GM20000 (cell line): ENCODE measurements around the gene BRD2.

ENCODE experiments used
- DNase-seq: peaks from one replicate; pipeline ENCODE4 v3.0.0; 2012; ENCODE audit warnings: low spot score
- TF ChIP-seq, protein P1 (sequence below): IDR thresholded peaks from 2 replicates; pipeline ENCODE4 v1.5.1; 2012; ENCODE audit warnings: mild to moderate bottlenecking, control low read depth; ENCODE audit errors: extremely low read depth, missing control alignments

BRD2 gene

DNA sequence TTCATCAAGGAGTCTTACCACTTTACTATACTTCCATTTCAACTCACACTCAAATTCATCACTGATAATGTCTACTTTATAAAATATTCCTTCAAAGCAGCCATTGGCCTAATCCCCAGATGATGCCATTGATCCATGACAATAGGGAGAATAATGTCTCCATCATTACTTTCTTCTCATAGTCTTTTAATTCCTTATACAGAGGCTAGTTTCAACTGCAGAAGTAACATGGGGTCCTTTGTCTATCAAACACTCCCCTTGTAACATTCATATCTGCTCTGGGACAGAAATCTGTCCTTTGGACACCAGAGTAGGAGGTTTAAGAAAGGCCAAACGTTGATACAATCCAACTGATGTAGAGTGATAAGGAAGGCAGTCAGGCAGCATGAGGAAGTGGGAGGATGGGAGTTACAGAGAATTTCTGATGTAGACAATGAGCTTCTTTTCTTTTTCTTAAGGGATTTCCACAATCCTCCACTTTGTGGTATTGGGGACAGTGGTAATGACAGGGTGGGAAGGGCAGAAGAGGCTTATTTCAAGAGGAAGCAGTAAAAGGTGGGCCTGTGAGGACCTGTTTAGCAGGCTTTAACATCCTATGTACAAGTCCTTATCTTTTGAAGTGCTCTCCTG lies 59.9 kb downstream of the BRD2 start:
- DNase-seq: no peak
- TF ChIP-seq, protein P1, sequence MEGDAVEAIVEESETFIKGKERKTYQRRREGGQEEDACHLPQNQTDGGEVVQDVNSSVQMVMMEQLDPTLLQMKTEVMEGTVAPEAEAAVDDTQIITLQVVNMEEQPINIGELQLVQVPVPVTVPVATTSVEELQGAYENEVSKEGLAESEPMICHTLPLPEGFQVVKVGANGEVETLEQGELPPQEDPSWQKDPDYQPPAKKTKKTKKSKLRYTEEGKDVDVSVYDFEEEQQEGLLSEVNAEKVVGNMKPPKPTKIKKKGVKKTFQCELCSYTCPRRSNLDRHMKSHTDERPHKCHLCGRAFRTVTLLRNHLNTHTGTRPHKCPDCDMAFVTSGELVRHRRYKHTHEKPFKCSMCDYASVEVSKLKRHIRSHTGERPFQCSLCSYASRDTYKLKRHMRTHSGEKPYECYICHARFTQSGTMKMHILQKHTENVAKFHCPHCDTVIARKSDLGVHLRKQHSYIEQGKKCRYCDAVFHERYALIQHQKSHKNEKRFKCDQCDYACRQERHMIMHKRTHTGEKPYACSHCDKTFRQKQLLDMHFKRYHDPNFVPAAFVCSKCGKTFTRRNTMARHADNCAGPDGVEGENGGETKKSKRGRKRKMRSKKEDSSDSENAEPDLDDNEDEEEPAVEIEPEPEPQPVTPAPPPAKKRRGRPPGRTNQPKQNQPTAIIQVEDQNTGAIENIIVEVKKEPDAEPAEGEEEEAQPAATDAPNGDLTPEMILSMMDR: no peak

DNA sequence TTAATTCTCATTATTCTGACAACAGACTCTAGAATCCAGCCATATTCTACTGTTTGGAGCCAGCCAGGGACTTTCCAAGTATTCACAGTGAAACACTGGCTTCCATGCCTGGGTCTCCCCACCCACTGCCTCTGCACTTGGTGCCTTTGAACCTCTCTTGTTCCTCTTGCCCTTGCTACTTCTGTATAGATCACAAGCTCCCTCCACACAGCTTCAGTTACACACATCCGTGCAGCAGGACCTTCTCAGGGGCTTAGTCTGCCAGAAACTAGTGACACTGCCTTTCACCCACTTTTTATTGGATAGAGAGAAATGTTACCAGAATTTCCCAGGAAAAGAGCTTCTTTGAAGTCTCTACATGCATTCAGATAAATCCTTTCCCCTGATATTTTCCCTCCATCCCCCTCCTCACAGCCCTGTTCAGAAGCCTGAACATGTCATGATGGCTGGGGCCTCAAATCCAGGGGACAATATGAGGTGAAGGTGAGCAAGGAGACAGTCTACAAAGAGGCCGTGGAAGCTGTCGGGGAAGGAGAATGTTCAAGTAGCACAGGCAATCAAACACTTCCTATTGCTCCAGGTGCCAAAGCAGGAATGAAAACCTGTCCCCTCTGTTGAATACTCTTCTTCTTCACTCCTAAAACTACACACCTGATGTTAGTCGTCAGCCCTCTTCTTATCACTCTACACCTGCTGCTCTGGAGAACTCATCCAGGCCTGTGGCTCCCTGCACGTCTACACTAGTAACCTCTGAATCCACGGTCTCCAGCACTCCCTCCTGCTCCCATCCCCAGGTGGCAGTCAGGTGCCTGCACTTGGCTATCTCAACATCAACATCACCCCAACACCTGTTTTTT lies 61.2 kb downstream of the BRD2 start:
- TF ChIP-seq, protein P1: no peak
- DNase-seq: peak; percentile 73

DNA sequence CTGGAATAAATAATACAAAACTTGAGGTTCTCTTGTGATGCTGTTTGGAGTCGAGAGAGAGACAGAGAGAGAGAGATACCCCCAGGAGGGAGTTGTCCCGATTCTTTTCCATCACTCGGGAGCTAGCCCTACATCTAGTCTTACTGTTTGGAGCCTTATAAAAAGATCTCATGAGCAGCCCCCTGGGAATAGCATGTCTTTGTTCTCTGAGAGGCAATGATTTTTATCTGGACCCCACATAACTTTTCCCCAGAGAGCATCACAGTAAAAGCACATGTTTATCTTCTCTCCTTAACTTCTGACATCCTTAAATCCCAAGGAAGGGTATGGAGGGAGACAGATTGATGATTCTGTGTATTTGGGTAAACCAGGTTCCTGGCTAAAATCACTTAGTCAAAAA lies 61.9 kb downstream of the BRD2 start:
- no peak for DNase-seq
- TF ChIP-seq, protein P1: no peak
